Nephron (organoid): ENCODE results near the gene RPA1.
"Not testable (repeated sequence)": the region's sequence is repeated elsewhere in the genome, so short reads cannot be mapped to it uniquely, and the experiment has no call there.

Experiments used
- H3K27ac Mint-ChIP-seq, 3 experiments: 2 replicates each; pipeline ENCODE4 v1.8.0; 2020; ENCODE audit warnings: mixed read lengths in 3 of 3, mild to moderate bottlenecking in 2 of 3, moderate library complexity in 1 of 3
- H3K27me3 Mint-ChIP-seq: 2 replicates; pipeline ENCODE4 v1.8.0; 2021; ENCODE audit warnings: low read depth, mild to moderate bottlenecking, moderate library complexity, mixed read lengths
- H3K36me3 Mint-ChIP-seq: 2 replicates; pipeline ENCODE4 v1.8.0; 2020; ENCODE audit warnings: low read depth, mixed read lengths
- H3K4me1 Mint-ChIP-seq: 2 replicates; pipeline ENCODE4 v1.8.0; 2020; ENCODE audit warnings: mixed read lengths
- H3K4me3 Mint-ChIP-seq, 3 experiments: 2 replicates each; pipeline ENCODE4 v1.8.0; 2020; ENCODE audit warnings: mild to moderate bottlenecking in 3 of 3, mixed read lengths in 3 of 3, moderate library complexity in 2 of 3
- H3K9me3 Mint-ChIP-seq: 2 replicates; pipeline ENCODE4 v1.8.0; 2020; ENCODE audit warnings: mixed read lengths
- TF ChIP-seq, protein P1 (sequence below), 3 experiments: fragments of 200-600 bp; sonication (generic); IDR thresholded peaks; one replicate each; pipeline ENCODE4 v1.5.0; 2021; ENCODE audit warnings: antibody characterized with exemption in 3 of 3; ENCODE audit not compliant: unreplicated experiment in 3 of 3

RPA1 gene

DNA sequence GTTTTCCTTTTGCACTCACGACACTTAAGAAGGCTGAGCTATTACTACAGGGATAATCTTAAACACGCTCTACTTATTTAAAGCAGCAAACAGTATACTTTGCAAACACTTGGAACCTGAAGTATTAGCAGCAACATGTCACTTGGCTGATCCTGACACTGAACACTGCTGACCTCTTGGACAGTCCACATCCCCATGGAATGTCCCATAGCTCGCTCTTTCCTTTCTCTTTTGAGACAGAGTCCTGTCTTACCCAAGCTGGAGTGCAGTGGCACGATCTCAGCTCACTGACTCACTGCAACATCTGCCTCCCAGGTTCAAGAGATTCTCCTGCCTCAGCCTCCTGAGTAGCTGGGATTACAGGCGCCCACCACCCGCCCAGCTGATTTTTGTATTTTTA is 26.5 kb upstream of the RPA1 start:
- Mint-ChIP-seq H3K4me3 (no peak overlapping the region), H3K9me3 (no peaks in the 10 kb centered on the region), H3K36me3 (peaks cover 35% of the 10 kb centered on the region), H3K27me3 (no peaks in the 10 kb centered on the region), H3K27ac (no peak overlapping the region), H3K4me1 (no peaks in the 10 kb centered on the region)
- TF ChIP-seq, protein P1, sequence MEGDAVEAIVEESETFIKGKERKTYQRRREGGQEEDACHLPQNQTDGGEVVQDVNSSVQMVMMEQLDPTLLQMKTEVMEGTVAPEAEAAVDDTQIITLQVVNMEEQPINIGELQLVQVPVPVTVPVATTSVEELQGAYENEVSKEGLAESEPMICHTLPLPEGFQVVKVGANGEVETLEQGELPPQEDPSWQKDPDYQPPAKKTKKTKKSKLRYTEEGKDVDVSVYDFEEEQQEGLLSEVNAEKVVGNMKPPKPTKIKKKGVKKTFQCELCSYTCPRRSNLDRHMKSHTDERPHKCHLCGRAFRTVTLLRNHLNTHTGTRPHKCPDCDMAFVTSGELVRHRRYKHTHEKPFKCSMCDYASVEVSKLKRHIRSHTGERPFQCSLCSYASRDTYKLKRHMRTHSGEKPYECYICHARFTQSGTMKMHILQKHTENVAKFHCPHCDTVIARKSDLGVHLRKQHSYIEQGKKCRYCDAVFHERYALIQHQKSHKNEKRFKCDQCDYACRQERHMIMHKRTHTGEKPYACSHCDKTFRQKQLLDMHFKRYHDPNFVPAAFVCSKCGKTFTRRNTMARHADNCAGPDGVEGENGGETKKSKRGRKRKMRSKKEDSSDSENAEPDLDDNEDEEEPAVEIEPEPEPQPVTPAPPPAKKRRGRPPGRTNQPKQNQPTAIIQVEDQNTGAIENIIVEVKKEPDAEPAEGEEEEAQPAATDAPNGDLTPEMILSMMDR (IDR thresholded peaks at IDR 0.05; ENCODE audit: unreplicated experiment in 3 of 3): no peak

DNA sequence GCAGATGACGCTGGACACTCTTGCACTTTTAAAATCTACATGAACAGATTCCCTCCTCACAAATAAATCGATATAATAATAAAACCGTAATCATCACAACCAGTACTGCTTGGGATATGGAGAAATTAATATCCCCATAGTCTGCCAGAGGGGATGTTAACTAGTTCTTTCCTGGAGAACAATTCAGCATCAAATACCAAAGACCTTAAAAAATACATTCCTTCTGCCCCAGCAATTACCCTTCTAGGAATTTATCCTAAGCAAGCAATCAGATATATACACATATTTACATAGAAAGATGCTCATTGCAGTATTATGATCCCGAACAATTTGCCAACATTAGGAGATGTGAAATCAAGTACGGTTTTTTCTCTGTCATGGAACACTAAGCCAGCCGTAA is 21.9 kb upstream of the RPA1 start:
- Mint-ChIP-seq H3K36me3 (peaks cover 35% of the 10 kb centered on the region), H3K9me3 (no peaks in the 10 kb centered on the region), H3K27ac (no peak overlapping the region), H3K27me3 (no peaks in the 10 kb centered on the region), H3K4me1 (no peaks in the 10 kb centered on the region), H3K4me3 (no peak overlapping the region)
- TF ChIP-seq, protein P1 (IDR thresholded peaks at IDR 0.05; ENCODE audit: unreplicated experiment in 3 of 3): no peak

DNA sequence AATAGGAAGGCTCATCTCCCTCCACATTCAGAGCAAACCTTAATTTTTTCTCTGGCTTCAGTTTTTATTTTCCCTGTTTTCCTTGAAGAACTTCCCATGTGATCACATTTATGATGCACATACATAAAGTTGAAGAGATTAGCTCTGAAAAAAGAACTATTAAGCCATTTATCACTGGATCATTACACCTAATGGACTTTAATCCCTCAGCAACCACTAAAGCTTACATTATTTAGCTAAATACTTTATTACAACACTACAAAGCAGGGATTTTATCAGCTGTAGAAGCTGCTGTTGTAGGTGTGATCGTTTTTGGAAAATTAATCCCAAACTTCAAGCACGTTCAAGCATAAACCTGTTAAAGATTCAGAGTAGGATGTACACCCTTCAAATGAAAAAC is 21.2 kb upstream of the RPA1 start:
- TF ChIP-seq, protein P1 (IDR thresholded peaks at IDR 0.05; ENCODE audit: unreplicated experiment in 3 of 3): no peak
- Mint-ChIP-seq H3K27me3 (no peaks in the 10 kb centered on the region), H3K27ac (no peak overlapping the region)

DNA sequence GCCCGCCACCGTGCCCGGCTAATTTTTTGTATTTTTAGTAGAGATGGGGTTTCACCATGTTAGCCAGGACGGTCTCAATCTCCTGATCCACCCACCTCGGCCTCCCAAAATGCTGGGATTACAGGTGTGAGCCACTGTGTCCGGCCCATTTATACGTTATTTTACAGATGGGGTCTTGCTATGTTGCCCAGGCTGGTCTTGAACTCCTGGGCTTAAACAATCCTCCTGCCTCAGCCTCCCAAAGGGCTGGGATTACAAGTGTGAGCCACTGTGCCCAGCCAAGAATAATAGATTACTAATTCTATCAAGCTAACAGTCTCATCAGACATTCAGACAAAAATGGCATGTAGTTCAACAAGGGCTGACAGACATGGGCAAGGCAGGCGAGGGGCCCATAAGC is 20.0 kb upstream of the RPA1 start:
- H3K4me3 Mint-ChIP-seq, H3K27me3 Mint-ChIP-seq, H3K9me3 Mint-ChIP-seq, H3K4me1 Mint-ChIP-seq: not testable (repeated sequence)
- Mint-ChIP-seq H3K36me3 (peaks cover 28% of the 10 kb centered on the region), H3K27ac (peak overlapping the region in 1 of 3 experiments; percentile 14)

More for the DNA sequence above, 21.2 kb upstream of the RPA1 start:
- Mint-ChIP-seq H3K9me3 (no peaks in the 10 kb centered on the region), H3K36me3 (peaks cover 34% of the 10 kb centered on the region), H3K4me1 (no peaks in the 10 kb centered on the region), H3K4me3 (no peak overlapping the region)

DNA sequence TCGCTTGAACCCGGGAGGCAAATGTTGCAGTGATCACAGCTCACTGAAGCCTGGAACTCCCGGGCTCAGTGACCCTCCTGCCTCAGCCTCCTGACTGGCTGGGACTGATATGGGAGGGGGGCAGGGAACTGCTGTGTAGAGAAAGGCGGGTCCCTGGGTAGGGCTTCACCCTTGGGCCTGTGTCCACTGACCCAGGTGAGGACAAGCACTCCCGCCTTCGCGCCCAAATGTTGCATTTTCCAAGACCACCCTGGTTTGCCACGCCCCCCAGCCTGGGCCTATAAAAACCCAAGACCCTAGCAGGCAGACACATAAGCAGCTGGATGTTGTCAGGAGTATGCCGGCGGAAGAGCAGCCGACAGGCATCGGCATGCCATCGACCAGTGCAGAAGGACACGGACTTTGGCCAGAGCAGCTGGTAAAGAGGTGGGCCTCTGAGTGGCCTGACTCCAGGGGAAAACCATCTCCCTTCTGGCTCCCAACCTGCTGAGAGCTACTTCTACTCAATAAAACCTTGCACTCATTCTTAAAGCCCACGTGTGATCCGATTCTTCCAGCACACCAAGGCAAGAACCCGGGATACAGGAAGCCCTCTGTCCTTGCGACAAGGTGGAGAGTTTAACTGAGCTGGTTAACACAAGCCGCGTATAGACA is 19.2 kb upstream of the RPA1 start:
- peaks cover 26% of the 10 kb centered on the region for H3K36me3 Mint-ChIP-seq
- no peaks in the 10 kb centered on the region for H3K9me3 Mint-ChIP-seq
- no peaks in the 10 kb centered on the region for H3K27me3 Mint-ChIP-seq
- H3K4me3 Mint-ChIP-seq: no peak overlapping the region
- H3K27ac Mint-ChIP-seq: peak overlapping the region in 2 of 3 experiments; percentile 71 to 77
- TF ChIP-seq, protein P1 (IDR thresholded peaks at IDR 0.05; ENCODE audit: unreplicated experiment in 3 of 3): no peak
- no peaks in the 10 kb centered on the region for H3K4me1 Mint-ChIP-seq

DNA sequence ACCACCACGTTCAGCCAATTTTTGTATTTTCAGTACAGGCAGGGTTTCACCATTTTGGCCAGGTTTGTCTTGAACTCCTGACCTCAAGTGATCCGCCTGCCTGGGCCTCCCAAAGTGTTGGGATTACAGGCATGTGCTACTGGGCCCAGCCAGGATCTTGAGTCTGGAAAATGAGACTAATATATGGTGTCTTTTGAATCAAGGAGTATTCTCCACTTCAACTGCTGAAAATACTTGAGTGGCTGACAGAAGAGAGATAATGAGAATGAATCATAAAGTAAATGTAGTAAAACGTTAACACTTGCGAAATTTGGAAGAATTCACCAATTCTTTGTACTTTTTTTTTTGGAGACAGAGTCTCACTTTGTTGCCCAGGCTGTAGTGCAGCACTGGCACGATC is 16.7 kb upstream of the RPA1 start:
- Mint-ChIP-seq H3K27me3 (no peaks in the 10 kb centered on the region), H3K36me3 (peaks cover 29% of the 10 kb centered on the region), H3K4me3 (no peak overlapping the region), H3K4me1 (no peaks in the 10 kb centered on the region), H3K27ac (no peak overlapping the region), H3K9me3 (no peaks in the 10 kb centered on the region)
- TF ChIP-seq, protein P1 (IDR thresholded peaks at IDR 0.05; ENCODE audit: unreplicated experiment in 3 of 3): no peak
